ENCODE measurements around the gene IFNA13. TPM values are rescaled to one million over a fixed set of nuclear protein-coding genes. Genes with fewer than 3 reads are reported as not detected.

IFNA13 gene
- total and polyA plus RNA-seq, 2 donors from 2014 or later, result not detected

DNA sequence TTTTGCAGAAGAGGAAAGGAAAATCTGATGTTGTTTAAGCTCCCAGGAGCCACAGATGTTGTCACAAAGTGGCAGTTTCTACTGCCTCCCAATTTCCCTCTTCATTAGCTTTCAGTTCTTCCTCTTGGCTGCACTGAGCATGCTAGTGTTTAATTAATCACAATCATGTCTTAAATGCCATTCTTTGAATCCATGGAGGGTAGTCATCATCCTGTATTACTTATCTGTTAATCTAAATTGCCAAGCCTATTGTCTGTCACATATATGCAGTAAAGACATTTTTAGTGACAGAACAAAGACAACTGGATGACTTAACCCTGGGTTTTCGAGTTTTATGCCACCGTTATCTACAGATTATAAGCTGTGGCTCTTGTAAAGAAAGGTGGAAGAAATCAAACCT, 47.4 kb downstream of the IFNA13 start:
- Histone ChIP-seq H3K27me3 (ENCODE audit: control insufficient read depth, insufficient read depth, low read length) (no peaks in the 10 kb centered on the region), H3K9me3 (ENCODE audit: control insufficient read depth in 2 of 3, insufficient read depth in 1 of 3, low read length in 3 of 3) (no peaks in the 10 kb centered on the region), H3K4me3 (ENCODE audit: low read length in 3 of 3) (no peak overlapping the region), H3K36me3 (ENCODE audit: control insufficient read depth in 2 of 3, insufficient read depth in 3 of 3, low read length in 3 of 3) (peaks cover 0 to 10% (median 8%) of the 10 kb centered on the region in 3 donors), H3K4me1 (ENCODE audit: control insufficient read depth in 2 of 3, insufficient read depth in 2 of 3, low read depth in 1 of 3, low read length in 3 of 3) (no peaks in the 10 kb centered on the region), H3K9ac (ENCODE audit: low read length in 3 of 3) (no peak overlapping the region), H3K27ac (ENCODE audit: low read depth in 2 of 2, low read length in 2 of 2) (no peak overlapping the region)
- FAIRE-seq (no peak), DNase-seq (no peak)
- intact Hi-C loops (cut with DNase I), result no loop called here
- TF ChIP-seq, protein P1, sequence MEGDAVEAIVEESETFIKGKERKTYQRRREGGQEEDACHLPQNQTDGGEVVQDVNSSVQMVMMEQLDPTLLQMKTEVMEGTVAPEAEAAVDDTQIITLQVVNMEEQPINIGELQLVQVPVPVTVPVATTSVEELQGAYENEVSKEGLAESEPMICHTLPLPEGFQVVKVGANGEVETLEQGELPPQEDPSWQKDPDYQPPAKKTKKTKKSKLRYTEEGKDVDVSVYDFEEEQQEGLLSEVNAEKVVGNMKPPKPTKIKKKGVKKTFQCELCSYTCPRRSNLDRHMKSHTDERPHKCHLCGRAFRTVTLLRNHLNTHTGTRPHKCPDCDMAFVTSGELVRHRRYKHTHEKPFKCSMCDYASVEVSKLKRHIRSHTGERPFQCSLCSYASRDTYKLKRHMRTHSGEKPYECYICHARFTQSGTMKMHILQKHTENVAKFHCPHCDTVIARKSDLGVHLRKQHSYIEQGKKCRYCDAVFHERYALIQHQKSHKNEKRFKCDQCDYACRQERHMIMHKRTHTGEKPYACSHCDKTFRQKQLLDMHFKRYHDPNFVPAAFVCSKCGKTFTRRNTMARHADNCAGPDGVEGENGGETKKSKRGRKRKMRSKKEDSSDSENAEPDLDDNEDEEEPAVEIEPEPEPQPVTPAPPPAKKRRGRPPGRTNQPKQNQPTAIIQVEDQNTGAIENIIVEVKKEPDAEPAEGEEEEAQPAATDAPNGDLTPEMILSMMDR (IDR thresholded peaks at IDR 0.05; ENCODE audit: borderline replicate concordance, extremely low read depth, insufficient read depth), result no peak

DNA sequence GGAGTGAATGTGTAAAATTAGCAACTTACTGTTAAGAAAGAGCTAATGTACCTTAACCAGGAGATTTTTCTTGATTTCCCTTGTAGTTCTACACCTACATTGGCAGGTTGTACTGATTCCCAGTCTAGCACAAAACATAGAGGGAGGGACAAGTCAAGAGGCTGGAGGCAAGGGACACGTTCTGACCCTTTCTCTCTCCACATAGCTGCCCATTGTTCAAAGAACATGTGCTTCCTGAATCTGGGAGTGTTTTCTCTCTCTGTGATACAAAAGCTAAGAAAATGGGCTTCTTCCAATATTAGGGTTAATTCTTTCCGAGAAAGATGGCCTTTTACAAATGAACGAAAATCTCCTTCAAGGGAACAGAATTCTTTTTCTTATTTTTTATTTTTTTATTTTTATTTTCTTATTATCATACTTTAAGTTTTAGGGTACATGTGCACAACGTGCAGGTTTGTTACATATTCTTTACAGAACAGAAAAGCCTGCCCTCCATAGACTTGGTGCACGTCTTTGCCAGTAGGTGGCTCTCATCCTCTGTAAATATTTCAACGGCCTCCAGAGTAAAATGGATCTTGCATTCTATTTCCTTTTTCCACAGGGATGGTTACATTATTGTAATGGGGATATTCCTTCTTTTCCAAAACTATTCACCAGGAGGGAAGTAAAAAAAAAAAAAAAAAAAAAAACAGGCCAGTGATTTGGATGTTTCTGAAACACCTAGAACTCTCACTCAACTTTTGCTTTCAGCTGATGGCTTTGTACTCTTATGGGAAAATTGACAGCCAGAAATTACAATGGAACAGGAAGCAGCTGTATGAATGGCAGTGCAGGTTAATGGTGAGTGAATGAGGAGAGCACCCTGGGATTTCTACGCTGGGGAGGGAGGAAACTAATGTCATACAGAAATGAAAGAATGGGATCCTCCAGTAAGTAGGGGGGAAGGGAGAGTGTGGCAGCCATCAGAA, 49.6 kb downstream of the IFNA13 start:
- H3K4me3 ChIP-seq (ENCODE audit: low read length in 3 of 3), result no peak overlapping the region
- H3K9ac ChIP-seq (ENCODE audit: low read length in 3 of 3), result no peak overlapping the region
- FAIRE-seq, result peak; percentile 68
- peak in 3 of 5 donors; percentile 23 to 67 (median 59) for DNase-seq
- H3K4me1 ChIP-seq (ENCODE audit: control insufficient read depth in 2 of 3, insufficient read depth in 2 of 3, low read depth in 1 of 3, low read length in 3 of 3), result no peaks in the 10 kb centered on the region
- TF ChIP-seq, protein P1 (IDR thresholded peaks at IDR 0.05; ENCODE audit: borderline replicate concordance, extremely low read depth, insufficient read depth), result peak; percentile 63
- no peaks in the 10 kb centered on the region for H3K27me3 ChIP-seq (ENCODE audit: control insufficient read depth, insufficient read depth, low read length)
- intact Hi-C loops (cut with DNase I), result no loop called here
- peaks cover 0 to 6% (median 5%) of the 10 kb centered on the region in 3 donors for H3K36me3 ChIP-seq (ENCODE audit: control insufficient read depth in 2 of 3, insufficient read depth in 3 of 3, low read length in 3 of 3)
- H3K27ac ChIP-seq (ENCODE audit: low read depth in 2 of 2, low read length in 2 of 2), result no peak overlapping the region
- H3K9me3 ChIP-seq (ENCODE audit: control insufficient read depth in 2 of 3, insufficient read depth in 1 of 3, low read length in 3 of 3), result no peaks in the 10 kb centered on the region

Other genes with a start within 250 kb of the IFNA13 start
- not detected for gene IFNW1, start 226.2 kb downstream of the IFNA13 start, total RNA-seq
- gene IFNW1, start 226.2 kb downstream of the IFNA13 start, polyA plus RNA-seq (ENCODE audit: insufficient read depth, low read depth, low replicate concordance), result not detected
- not detected for gene IFNA21, start 201.4 kb downstream of the IFNA13 start, total RNA-seq
- gene IFNA21, start 201.4 kb downstream of the IFNA13 start, polyA plus RNA-seq (ENCODE audit: insufficient read depth, low read depth, low replicate concordance), result not detected
- gene IFNA4, start 180.5 kb downstream of the IFNA13 start, total RNA-seq, result not detected
- gene IFNA4, start 180.5 kb downstream of the IFNA13 start, polyA plus RNA-seq (ENCODE audit: insufficient read depth, low read depth, low replicate concordance), result not detected
- not detected for gene IFNA7, start 165.9 kb downstream of the IFNA13 start, total RNA-seq
- gene IFNA7, start 165.9 kb downstream of the IFNA13 start, polyA plus RNA-seq (ENCODE audit: insufficient read depth, low read depth, low replicate concordance), result not detected
- gene IFNA10, start 160.9 kb downstream of the IFNA13 start, total RNA-seq, result not detected
- not detected for gene IFNA10, start 160.9 kb downstream of the IFNA13 start, polyA plus RNA-seq (ENCODE audit: insufficient read depth, low read depth, low replicate concordance)
- not detected for gene IFNA16, start 150.7 kb downstream of the IFNA13 start, total RNA-seq
- not detected for gene IFNA16, start 150.7 kb downstream of the IFNA13 start, polyA plus RNA-seq (ENCODE audit: insufficient read depth, low read depth, low replicate concordance)
- not detected for gene IFNA17, start 139.8 kb downstream of the IFNA13 start, total RNA-seq
- not detected for gene IFNA17, start 139.8 kb downstream of the IFNA13 start, polyA plus RNA-seq (ENCODE audit: insufficient read depth, low read depth, low replicate concordance)
- not detected for gene IFNA14, start 128.1 kb downstream of the IFNA13 start, total RNA-seq
- gene IFNA14, start 128.1 kb downstream of the IFNA13 start, polyA plus RNA-seq (ENCODE audit: insufficient read depth, low read depth, low replicate concordance), result not detected
- not detected for gene IFNA5, start 62.7 kb downstream of the IFNA13 start, total RNA-seq
- not detected for gene IFNA5, start 62.7 kb downstream of the IFNA13 start, polyA plus RNA-seq (ENCODE audit: insufficient read depth, low read depth, low replicate concordance)
- 30.5 TPM for gene KLHL9, start 32.7 kb downstream of the IFNA13 start, total RNA-seq
- gene KLHL9, start 32.7 kb downstream of the IFNA13 start, polyA plus RNA-seq (ENCODE audit: insufficient read depth, low read depth, low replicate concordance), result 10.4 TPM
- gene IFNA6, start 17.2 kb downstream of the IFNA13 start, total RNA-seq, result not detected
- gene IFNA6, start 17.2 kb downstream of the IFNA13 start, polyA plus RNA-seq (ENCODE audit: insufficient read depth, low read depth, low replicate concordance), result not detected
- gene IFNA2, start 17.3 kb upstream of the IFNA13 start, total RNA-seq, result not detected
- not detected for gene IFNA2, start 17.3 kb upstream of the IFNA13 start, polyA plus RNA-seq (ENCODE audit: insufficient read depth, low read depth, low replicate concordance)
- not detected for gene IFNA8, start 41.1 kb upstream of the IFNA13 start, total RNA-seq
- not detected for gene IFNA8, start 41.1 kb upstream of the IFNA13 start, polyA plus RNA-seq (ENCODE audit: insufficient read depth, low read depth, low replicate concordance)
- not detected for gene IFNA1, start 72.4 kb upstream of the IFNA13 start, total RNA-seq
- gene IFNA1, start 72.4 kb upstream of the IFNA13 start, polyA plus RNA-seq (ENCODE audit: insufficient read depth, low read depth, low replicate concordance), result not detected
- gene IFNE, start 114.3 kb upstream of the IFNA13 start, total RNA-seq, result 1.1 TPM
- not detected for gene IFNE, start 114.3 kb upstream of the IFNA13 start, polyA plus RNA-seq (ENCODE audit: insufficient read depth, low read depth, low replicate concordance)

Data from kidney (tissue), 14 donors.